Panc1 (cell line): ENCODE measurements around the gene CASP14. TPM values are rescaled to one million over a fixed set of nuclear protein-coding genes. Genes with fewer than 3 reads are reported as not detected.

Experiments used
- ATAC-seq: fragments of 200-7000 bp; cut with Tn5 transposase; 2 replicates; pipeline ENCODE4 v1.9.1; 2020; ENCODE audit warnings: mild to moderate bottlenecking, moderate library complexity
- BruUV-seq: library from RNA; stranded (reverse); fragments of 400-500 nt; replicated peaks from 2 replicates; lab custom pipeline; 2021; lab: Mats Ljungman, UMichigan
- CTCF ChIA-PET: fragments of 300-600 bp; sonication (Branson Sonifier 250); formaldehyde crosslinking; loops from one replicate; lab custom pipeline; 2022; ENCODE audit warnings: antibody characterized with exemption; lab: Charles Lee
- POLR2A ChIA-PET: fragments of 300-600 bp; sonication (Branson Sonifier 250); formaldehyde crosslinking; loops from one replicate; lab custom pipeline; 2022; ENCODE audit warnings: antibody characterized with exemption; lab: Charles Lee
- DNase-seq: peaks from one replicate; pipeline ENCODE4 v3.0.0-alpha.2; 2010; ENCODE audit warnings: low read depth, low spot score
- H3K27ac ChIP-seq: 2 replicates; pipeline ENCODE4 v1.5.1; 2011; ENCODE audit warnings: mild to moderate bottlenecking, low read length, inconsistent platforms
- H3K27me3 ChIP-seq: fragments of 200-500 bp; sonication (Bioruptor generic); 2 replicates; pipeline ENCODE4 v1.6.0; 2014; ENCODE audit warnings: low read length, inconsistent platforms; ENCODE audit not compliant: control insufficient read depth, insufficient read depth
- H3K36me3 ChIP-seq: fragments of 200-500 bp; sonication (Bioruptor generic); 2 replicates; pipeline ENCODE4 v1.5.1; 2014; ENCODE audit warnings: inconsistent platforms, mild to moderate bottlenecking, low read length, moderate library complexity; ENCODE audit not compliant: control insufficient read depth, insufficient read depth
- H3K4me1 ChIP-seq: 2 replicates; pipeline ENCODE4 v1.5.1; 2011; ENCODE audit warnings: inconsistent platforms, mild to moderate bottlenecking, low read length, moderate library complexity; ENCODE audit not compliant: control insufficient read depth, insufficient read depth
- H3K4me3 ChIP-seq, 2 experiments: 2 replicates each; pipeline ENCODE4 v1.5.1; 2011 to 2012; ENCODE audit warnings: low read depth in 2 of 2, low read length in 2 of 2, mild to moderate bottlenecking in 2 of 2, inconsistent platforms in 1 of 2, moderate library complexity in 1 of 2
- H3K9me3 ChIP-seq: fragments of 200-500 bp; sonication (Bioruptor generic); 2 replicates; pipeline ENCODE4 v1.5.1; 2014; ENCODE audit warnings: low read depth, mild to moderate bottlenecking, inconsistent platforms, low read length, moderate library complexity; ENCODE audit not compliant: control insufficient read depth, insufficient read depth
- POLR2AphosphoS5 ChIP-seq: IDR thresholded peaks from 2 replicates; pipeline ENCODE4 v1.6.1; 2012; ENCODE audit warnings: mild to moderate bottlenecking, low read depth, low read length, moderate library complexity
- SIN3A ChIP-seq: IDR thresholded peaks from 2 replicates; pipeline ENCODE4 v1.6.1; 2012; ENCODE audit warnings: low read depth, mild to moderate bottlenecking, low read length, moderate library complexity, borderline replicate concordance; ENCODE audit not compliant: insufficient read depth
- TCF7L2 ChIP-seq: IDR thresholded peaks from 2 replicates; pipeline ENCODE4 v1.6.1; 2011; ENCODE audit warnings: mild to moderate bottlenecking, low read depth, low read length, inconsistent platforms
- in situ Hi-C: cut with HindIII; loops from 2 replicates; pipeline ENCODE4 v1.10.0; 2016; ENCODE audit warnings: low sequenced_read_pairs, low pct_unique_long_range_greater_than_20kb
- intact Hi-C: fragments of 100-400 bp; cut with micrococcal nuclease; formaldehyde crosslinking; loops from one replicate; pipeline ENCODE4 v1.10.0; 2022; ENCODE audit not compliant: unreplicated experiment
- total RNA-seq: library from RNA; stranded (reverse); gene quantifications from one replicate; pipeline ENCODE4 v1.2.1, GENCODE V29; 2021; ENCODE audit not compliant: unreplicated experiment
- TF ChIP-seq, protein P1 (sequence below), 2 experiments: IDR thresholded peaks; 2 replicates each; pipeline ENCODE4 v1.6.1; 2011 to 2012; ENCODE audit warnings: low read depth in 2 of 2, control low read depth in 1 of 2, low read length in 1 of 2, mild to moderate bottlenecking in 1 of 2, moderate library complexity in 1 of 2; ENCODE audit not compliant: insufficient read depth in 1 of 2
- TF ChIP-seq, protein P2 (sequence below): fragments of 450-650 bp; IDR thresholded peaks from 2 replicates; pipeline ENCODE4 v1.5.1; 2017; ENCODE audit warnings: mild to moderate bottlenecking

Gene CASP14
- total RNA-seq, 1 experiment from 2014 or later = not detected

DNA sequence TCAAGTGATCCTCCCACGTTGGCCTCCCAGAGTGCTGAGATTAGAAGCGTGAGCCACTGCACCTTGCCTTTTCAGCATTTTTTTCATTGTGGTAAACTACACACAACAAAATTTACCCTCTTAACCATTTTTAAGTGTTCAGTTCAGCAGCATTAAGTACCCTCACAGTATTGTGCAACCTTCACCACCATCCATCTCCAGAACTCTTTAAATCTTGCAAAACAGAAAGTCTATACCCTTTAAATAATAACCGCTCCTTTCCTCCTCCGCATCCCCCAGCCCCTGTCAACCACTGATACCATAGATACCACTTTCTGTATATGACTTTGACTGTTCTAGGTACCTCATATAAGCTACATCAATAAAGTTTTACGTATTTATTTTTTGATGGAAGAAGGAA, 20.8 kb upstream of the CASP14 start:
- intact Hi-C loops = loop anchor here (10.0 kb wide), 1 partner anchor 114 kb away; no protein-coding TSS in a partner anchor
- DNase-seq = no peak
- BruUV-seq = no TSS peak
- Histone ChIP-seq H3K27me3 (no peaks in the 10 kb centered on the region), H3K36me3 (no peaks in the 10 kb centered on the region), H3K4me3 (no peak overlapping the region), H3K4me1 (no peaks in the 10 kb centered on the region), H3K27ac (no peak overlapping the region), H3K9me3 (no peaks in the 10 kb centered on the region)
- ATAC-seq = no peak
- TF ChIP-seq, protein P1, sequence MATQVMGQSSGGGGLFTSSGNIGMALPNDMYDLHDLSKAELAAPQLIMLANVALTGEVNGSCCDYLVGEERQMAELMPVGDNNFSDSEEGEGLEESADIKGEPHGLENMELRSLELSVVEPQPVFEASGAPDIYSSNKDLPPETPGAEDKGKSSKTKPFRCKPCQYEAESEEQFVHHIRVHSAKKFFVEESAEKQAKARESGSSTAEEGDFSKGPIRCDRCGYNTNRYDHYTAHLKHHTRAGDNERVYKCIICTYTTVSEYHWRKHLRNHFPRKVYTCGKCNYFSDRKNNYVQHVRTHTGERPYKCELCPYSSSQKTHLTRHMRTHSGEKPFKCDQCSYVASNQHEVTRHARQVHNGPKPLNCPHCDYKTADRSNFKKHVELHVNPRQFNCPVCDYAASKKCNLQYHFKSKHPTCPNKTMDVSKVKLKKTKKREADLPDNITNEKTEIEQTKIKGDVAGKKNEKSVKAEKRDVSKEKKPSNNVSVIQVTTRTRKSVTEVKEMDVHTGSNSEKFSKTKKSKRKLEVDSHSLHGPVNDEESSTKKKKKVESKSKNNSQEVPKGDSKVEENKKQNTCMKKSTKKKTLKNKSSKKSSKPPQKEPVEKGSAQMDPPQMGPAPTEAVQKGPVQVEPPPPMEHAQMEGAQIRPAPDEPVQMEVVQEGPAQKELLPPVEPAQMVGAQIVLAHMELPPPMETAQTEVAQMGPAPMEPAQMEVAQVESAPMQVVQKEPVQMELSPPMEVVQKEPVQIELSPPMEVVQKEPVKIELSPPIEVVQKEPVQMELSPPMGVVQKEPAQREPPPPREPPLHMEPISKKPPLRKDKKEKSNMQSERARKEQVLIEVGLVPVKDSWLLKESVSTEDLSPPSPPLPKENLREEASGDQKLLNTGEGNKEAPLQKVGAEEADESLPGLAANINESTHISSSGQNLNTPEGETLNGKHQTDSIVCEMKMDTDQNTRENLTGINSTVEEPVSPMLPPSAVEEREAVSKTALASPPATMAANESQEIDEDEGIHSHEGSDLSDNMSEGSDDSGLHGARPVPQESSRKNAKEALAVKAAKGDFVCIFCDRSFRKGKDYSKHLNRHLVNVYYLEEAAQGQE (IDR thresholded peaks at IDR 0.05; ENCODE audit: insufficient read depth in 1 of 2, low read depth in 2 of 2, low read length in 1 of 2) = no peak
- TF ChIP-seq, protein P2, sequence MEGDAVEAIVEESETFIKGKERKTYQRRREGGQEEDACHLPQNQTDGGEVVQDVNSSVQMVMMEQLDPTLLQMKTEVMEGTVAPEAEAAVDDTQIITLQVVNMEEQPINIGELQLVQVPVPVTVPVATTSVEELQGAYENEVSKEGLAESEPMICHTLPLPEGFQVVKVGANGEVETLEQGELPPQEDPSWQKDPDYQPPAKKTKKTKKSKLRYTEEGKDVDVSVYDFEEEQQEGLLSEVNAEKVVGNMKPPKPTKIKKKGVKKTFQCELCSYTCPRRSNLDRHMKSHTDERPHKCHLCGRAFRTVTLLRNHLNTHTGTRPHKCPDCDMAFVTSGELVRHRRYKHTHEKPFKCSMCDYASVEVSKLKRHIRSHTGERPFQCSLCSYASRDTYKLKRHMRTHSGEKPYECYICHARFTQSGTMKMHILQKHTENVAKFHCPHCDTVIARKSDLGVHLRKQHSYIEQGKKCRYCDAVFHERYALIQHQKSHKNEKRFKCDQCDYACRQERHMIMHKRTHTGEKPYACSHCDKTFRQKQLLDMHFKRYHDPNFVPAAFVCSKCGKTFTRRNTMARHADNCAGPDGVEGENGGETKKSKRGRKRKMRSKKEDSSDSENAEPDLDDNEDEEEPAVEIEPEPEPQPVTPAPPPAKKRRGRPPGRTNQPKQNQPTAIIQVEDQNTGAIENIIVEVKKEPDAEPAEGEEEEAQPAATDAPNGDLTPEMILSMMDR = no peak
- TF ChIP-seq SIN3A = no peak
- no peak for TF ChIP-seq POLR2AphosphoS5
- no peak for TF ChIP-seq TCF7L2
- ChIA-PET CTCF (no interaction called here), POLR2A (no interaction called here)
- in situ Hi-C loops = no loop called here

DNA sequence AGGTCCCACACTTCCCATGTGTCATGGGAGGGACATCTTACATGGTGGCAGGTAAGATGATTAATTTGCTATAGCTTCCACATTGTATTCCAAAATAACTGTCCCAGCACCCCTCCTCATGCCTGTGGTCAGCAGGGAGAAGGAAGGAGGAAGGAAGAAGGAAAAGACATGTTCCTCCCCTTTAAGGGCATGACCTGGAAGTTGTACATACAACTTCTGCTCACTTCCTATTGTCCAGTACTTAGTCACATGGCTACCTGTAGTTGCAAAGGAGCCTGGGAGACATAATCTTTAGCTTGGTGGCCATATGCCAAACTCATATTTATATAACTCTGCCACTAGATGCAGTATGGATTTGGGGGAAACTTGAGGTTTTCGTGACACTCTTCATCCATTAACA, 17.6 kb upstream of the CASP14 start:
- Histone ChIP-seq H3K4me1 (no peaks in the 10 kb centered on the region), H3K27me3 (no peaks in the 10 kb centered on the region), H3K27ac (no peak overlapping the region), H3K4me3 (no peak overlapping the region), H3K36me3 (no peaks in the 10 kb centered on the region), H3K9me3 (no peaks in the 10 kb centered on the region)
- ATAC-seq (no peak), DNase-seq (no peak)
- in situ Hi-C loops (no loop called here), intact Hi-C loops (no loop called here)
- no peak for TF ChIP-seq POLR2AphosphoS5
- no peak for TF ChIP-seq SIN3A
- TF ChIP-seq TCF7L2 = no peak
- TF ChIP-seq, protein P2 = no peak
- TF ChIP-seq, protein P1 (IDR thresholded peaks at IDR 0.05; ENCODE audit: insufficient read depth in 1 of 2, low read depth in 2 of 2, low read length in 1 of 2) = no peak
- no TSS peak for BruUV-seq
- ChIA-PET CTCF (no interaction called here), POLR2A (no interaction called here)
